ENCODE data around the gene SEC22A. TPM values are rescaled to one million over a fixed set of nuclear protein-coding genes. Genes with fewer than 3 reads are reported as not detected.

SEC22A gene
- total RNA-seq, 1 donor from 2014 or later = 17.7 TPM

- TF ChIP-seq POLR2AphosphoS5 (IDR thresholded peaks at IDR 0.05; ENCODE audit: insufficient read depth in 1 of 2, low read depth in 1 of 2) (no peak), POLR2A (IDR thresholded peaks at IDR 0.05) (no peak)
- H3K4me1 ChIP-seq = no peaks in the 10 kb centered on the region
- peaks cover 0 to 4% of the 10 kb centered on the region in 2 donors for H3K36me3 ChIP-seq
- intact Hi-C loops (cut with DNase I) = no loop called here
- H3K4me3 ChIP-seq = no peak overlapping the region
- no peak overlapping the region for H3K27ac ChIP-seq
- no peak for DNase-seq (ENCODE audit: extremely low spot score in 2 of 2)
- no peaks in the 10 kb centered on the region for H3K27me3 ChIP-seq
- no peaks in the 10 kb centered on the region for H3K9me3 ChIP-seq
Measured at GRCh38 chr3:123169930-123170329, 31.8 kb upstream of the SEC22A start.

- TF ChIP-seq CTCF (IDR thresholded peaks at IDR 0.05) (no peak), POLR2AphosphoS5 (IDR thresholded peaks at IDR 0.05; ENCODE audit: insufficient read depth in 1 of 2, low read depth in 1 of 2) (no peak), POLR2A (IDR thresholded peaks at IDR 0.05) (no peak)
- no peak overlapping the region for H3K27ac ChIP-seq
- no peaks in the 10 kb centered on the region for H3K27me3 ChIP-seq
- intact Hi-C loops (cut with DNase I) = no loop called here
- H3K36me3 ChIP-seq = no peaks in the 10 kb centered on the region
- no peaks in the 10 kb centered on the region for H3K4me1 ChIP-seq
- no peaks in the 10 kb centered on the region for H3K9me3 ChIP-seq
- no peak overlapping the region for H3K4me3 ChIP-seq
- DNase-seq (ENCODE audit: extremely low spot score in 2 of 2) = no peak
Measured at GRCh38 chr3:123180791-123181190, 21.0 kb upstream of the SEC22A start.

GRCh38 chr3:123186695-123187094, 15.0 kb upstream of the SEC22A start:
- TF ChIP-seq POLR2A (IDR thresholded peaks at IDR 0.05) = no peak
- TF ChIP-seq CTCF (IDR thresholded peaks at IDR 0.05) = no peak
- TF ChIP-seq POLR2AphosphoS5 (IDR thresholded peaks at IDR 0.05; ENCODE audit: insufficient read depth in 1 of 2, low read depth in 1 of 2) = no peak
- Histone ChIP-seq H3K27me3 (no peaks in the 10 kb centered on the region), H3K9me3 (no peaks in the 10 kb centered on the region), H3K36me3 (no peaks in the 10 kb centered on the region), H3K27ac (no peak overlapping the region), H3K4me3 (no peak overlapping the region), H3K4me1 (no peaks in the 10 kb centered on the region)
- DNase-seq (ENCODE audit: extremely low spot score in 2 of 2) = no peak
- intact Hi-C loops (cut with DNase I) = no loop called here

GRCh38 chr3:123188058-123188457, 13.7 kb upstream of the SEC22A start:
- no peaks in the 10 kb centered on the region for H3K9me3 ChIP-seq
- intact Hi-C loops (cut with DNase I) = no loop called here
- TF ChIP-seq POLR2A (IDR thresholded peaks at IDR 0.05) (no peak), POLR2AphosphoS5 (IDR thresholded peaks at IDR 0.05; ENCODE audit: insufficient read depth in 1 of 2, low read depth in 1 of 2) (no peak), CTCF (IDR thresholded peaks at IDR 0.05) (no peak)
- H3K4me3 ChIP-seq = no peak overlapping the region
- H3K4me1 ChIP-seq = no peaks in the 10 kb centered on the region
- DNase-seq (ENCODE audit: extremely low spot score in 2 of 2) = no peak
- H3K27ac ChIP-seq = no peak overlapping the region
- H3K36me3 ChIP-seq = no peaks in the 10 kb centered on the region
- no peaks in the 10 kb centered on the region for H3K27me3 ChIP-seq

- no peaks in the 10 kb centered on the region for H3K36me3 ChIP-seq
- H3K4me3 ChIP-seq = no peak overlapping the region
- no peaks in the 10 kb centered on the region for H3K9me3 ChIP-seq
- H3K4me1 ChIP-seq = no peaks in the 10 kb centered on the region
- no peak for DNase-seq (ENCODE audit: extremely low spot score in 2 of 2)
- intact Hi-C loops (cut with DNase I) = no loop called here
- no peak overlapping the region for H3K27ac ChIP-seq
- TF ChIP-seq CTCF (IDR thresholded peaks at IDR 0.05) (no peak), POLR2A (IDR thresholded peaks at IDR 0.05) (no peak), POLR2AphosphoS5 (IDR thresholded peaks at IDR 0.05; ENCODE audit: insufficient read depth in 1 of 2, low read depth in 1 of 2) (no peak)
- H3K27me3 ChIP-seq = no peaks in the 10 kb centered on the region
Measured at GRCh38 chr3:123193448-123194101, 8.2 kb upstream of the SEC22A start.
